Transverse colon (tissue), 4 donors: Measurements from ENCODE around the gene FMOD. TPM values are rescaled to one million over a fixed set of nuclear protein-coding genes. Genes with fewer than 3 reads are reported as not detected.

Source experiments
- DNase-seq: peaks from one replicate; pipeline ENCODE4 v3.0.0-alpha.2; 2019
- H3K27ac ChIP-seq, 4 donors: fragments of 200-600 bp; sonication (generic); 2 replicates each; pipeline ENCODE4 v1.5.1; 2016 to 2018; ENCODE audit warnings: inconsistent platforms in 4 of 4
- H3K27me3 ChIP-seq: fragments of 200-600 bp; sonication (generic); 2 replicates; pipeline ENCODE4 v1.5.1; 2017; ENCODE audit warnings: inconsistent platforms
- H3K36me3 ChIP-seq, 4 donors: fragments of 200-600 bp; sonication (generic); 2 replicates each; pipeline ENCODE4 v1.5.1; 2017 to 2019; ENCODE audit warnings: inconsistent platforms in 4 of 4
- H3K4me1 ChIP-seq, 4 donors: fragments of 200-600 bp; sonication (generic); 2 replicates each; pipeline ENCODE4 v1.5.1; 2017 to 2020; ENCODE audit warnings: inconsistent platforms in 4 of 4
- H3K4me3 ChIP-seq, 4 donors: fragments of 200-600 bp; sonication (generic); 1 replicate in 1 of 4; 2 replicates in 3 of 4; pipeline versions ENCODE4 v1.5.1 to v1.6.1; 2017 to 2019; ENCODE audit warnings: inconsistent platforms in 4 of 4
- H3K9me3 ChIP-seq, 2 donors: fragments of 200-600 bp; sonication (generic); 2 replicates each; pipeline ENCODE4 v1.5.1; 2017 to 2019; ENCODE audit warnings: inconsistent platforms in 2 of 2
- EP300 ChIP-seq: sonication (generic); formaldehyde crosslinking; IDR thresholded peaks from one replicate; pipeline ENCODE4 v1.6.1; 2017; ENCODE audit warnings: antibody characterized with exemption, low read depth
- POLR2A ChIP-seq: fragments of 450-650 bp; IDR thresholded peaks from one replicate; pipeline ENCODE4 v1.6.1; 2016; ENCODE audit warnings: antibody characterized with exemption, mild to moderate bottlenecking, moderate library complexity
- POLR2AphosphoS5 ChIP-seq, 3 donors: sonication (generic); formaldehyde crosslinking; IDR thresholded peaks; one replicate each; pipeline ENCODE4 v1.6.1; 2016; ENCODE audit warnings: antibody characterized with exemption in 3 of 3
- WGBS, 2 donors: methylation state at CpG; one replicate each; pipeline ENCODE4 v1.1.5; 2018; ENCODE audit warnings: low coverage in 1 of 2; 5-methylcytosine and 5-hydroxymethylcytosine counted together
- in situ Hi-C, 4 donors: fragments of 200-750 bp; cut with MboI; loops; one replicate each; pipeline versions ENCODE4 v1.15.0 to v1.15.1; 2017; ENCODE audit warnings: low sequenced_read_pairs in 3 of 4, low pct_ligation_motif_present in 1 of 4, low pct_unique_long_range_greater_than_20kb in 1 of 4
- intact Hi-C: fragments of 100-400 bp; cut with DNase I; formaldehyde crosslinking; loops from one replicate; pipeline ENCODE4 v1.15.1; 2023; ENCODE audit warnings: low total_unique reads
- total RNA-seq, 4 donors: library from RNA; depleted of rRNA; stranded (reverse); fragments of >200 nt; gene quantifications; one replicate each; pipeline ENCODE4 v1.1.0, GENCODE V29; 2016
- TF ChIP-seq, protein P1 (sequence below), 5 experiments: fragments of 200-600 bp in 3 of 5; fragments of 450-650 bp in 2 of 5; sonication (generic) in 3 of 5; IDR thresholded peaks; 1 replicate in 2 of 5; 2 replicates in 3 of 5; pipeline ENCODE4 v1.5.1; 2016 to 2017; ENCODE audit warnings: antibody characterized with exemption in 5 of 5, inconsistent platforms in 3 of 5, mild to moderate bottlenecking in 2 of 5, moderate library complexity in 1 of 5

FMOD gene
- total RNA-seq, 4 donors from 2014 or later = 13.5 to 44.0 (median 17.8) TPM

DNA sequence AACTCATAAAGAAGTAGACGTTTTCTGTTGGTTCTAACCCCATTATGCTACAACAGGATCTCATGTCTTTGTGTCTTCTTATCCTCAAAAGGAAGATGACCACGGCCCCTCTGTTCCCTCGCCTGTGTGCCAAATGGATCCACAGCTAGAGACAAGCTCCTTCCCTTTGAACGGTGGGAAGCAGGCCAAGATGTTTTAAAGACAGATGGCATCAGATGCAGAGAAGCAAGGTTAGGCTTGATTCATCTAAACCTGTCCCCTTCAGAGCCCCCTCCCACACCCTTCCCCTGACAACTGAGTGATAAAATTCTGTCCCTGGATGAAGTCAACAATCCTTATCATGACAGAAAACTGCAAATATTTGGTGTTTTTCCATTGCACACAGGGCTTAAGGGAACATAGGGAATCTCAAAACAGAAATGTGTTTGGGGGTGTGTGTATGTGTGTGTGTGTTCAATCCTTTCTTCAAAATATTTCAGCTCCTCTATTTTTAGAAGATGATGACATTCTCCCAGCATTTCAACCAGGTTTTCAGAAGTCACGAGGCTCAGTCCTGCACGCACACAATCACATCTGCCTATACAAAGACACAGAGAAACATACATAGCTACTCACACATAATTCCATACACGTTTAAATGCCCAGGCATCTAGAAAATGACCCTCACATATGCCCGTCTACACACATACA is 27.8 kb upstream of the FMOD start:
- H3K4me3 ChIP-seq = no peak overlapping the region
- peak overlapping the region in 3 of 4 donors; percentile 51 to 76 (median 66) for H3K27ac ChIP-seq
- peaks cover 6 to 42% (median 17%) of the 10 kb centered on the region in 4 donors for H3K4me1 ChIP-seq
- WGBS, 2 donors = 52 to 57% methylated on average over 3 to 8 of the region's 8 CpGs
- no peaks in the 10 kb centered on the region for H3K9me3 ChIP-seq
- TF ChIP-seq, protein P1, sequence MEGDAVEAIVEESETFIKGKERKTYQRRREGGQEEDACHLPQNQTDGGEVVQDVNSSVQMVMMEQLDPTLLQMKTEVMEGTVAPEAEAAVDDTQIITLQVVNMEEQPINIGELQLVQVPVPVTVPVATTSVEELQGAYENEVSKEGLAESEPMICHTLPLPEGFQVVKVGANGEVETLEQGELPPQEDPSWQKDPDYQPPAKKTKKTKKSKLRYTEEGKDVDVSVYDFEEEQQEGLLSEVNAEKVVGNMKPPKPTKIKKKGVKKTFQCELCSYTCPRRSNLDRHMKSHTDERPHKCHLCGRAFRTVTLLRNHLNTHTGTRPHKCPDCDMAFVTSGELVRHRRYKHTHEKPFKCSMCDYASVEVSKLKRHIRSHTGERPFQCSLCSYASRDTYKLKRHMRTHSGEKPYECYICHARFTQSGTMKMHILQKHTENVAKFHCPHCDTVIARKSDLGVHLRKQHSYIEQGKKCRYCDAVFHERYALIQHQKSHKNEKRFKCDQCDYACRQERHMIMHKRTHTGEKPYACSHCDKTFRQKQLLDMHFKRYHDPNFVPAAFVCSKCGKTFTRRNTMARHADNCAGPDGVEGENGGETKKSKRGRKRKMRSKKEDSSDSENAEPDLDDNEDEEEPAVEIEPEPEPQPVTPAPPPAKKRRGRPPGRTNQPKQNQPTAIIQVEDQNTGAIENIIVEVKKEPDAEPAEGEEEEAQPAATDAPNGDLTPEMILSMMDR (IDR thresholded peaks at IDR 0.05) = no peak
- TF ChIP-seq POLR2AphosphoS5 (IDR thresholded peaks at IDR 0.05) = no peak
- no peak for TF ChIP-seq EP300
- no peak for TF ChIP-seq POLR2A
- DNase-seq = no peak
- no peaks in the 10 kb centered on the region for H3K27me3 ChIP-seq
- intact Hi-C loops = no loop called here
- no peaks in the 10 kb centered on the region for H3K36me3 ChIP-seq
- in situ Hi-C loops = no loop called here

DNA sequence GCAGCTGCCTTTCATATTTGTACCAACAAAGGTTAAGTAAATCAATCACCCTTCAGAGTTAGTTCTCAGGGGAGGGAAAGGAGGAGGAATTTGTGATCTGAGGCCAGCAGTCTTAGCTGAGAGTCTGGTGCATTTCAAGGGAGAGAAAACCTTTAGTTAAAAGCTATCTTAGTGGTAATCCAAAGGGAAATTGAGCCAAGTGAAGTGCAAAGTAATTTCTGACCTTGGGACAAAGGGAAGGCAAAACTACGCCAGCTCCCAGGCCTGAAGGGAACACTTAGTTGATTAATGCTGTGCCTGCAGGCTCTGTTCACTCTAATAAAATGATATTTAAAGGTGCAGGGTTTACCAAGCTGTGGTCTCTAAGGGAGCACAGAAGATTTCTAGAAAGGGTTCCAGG is 23.1 kb upstream of the FMOD start:
- in situ Hi-C loops (loop anchor here in 2 of 4 donors (25.0 kb wide), 2 partner anchors 88 to 113 kb away; partner anchors contain the start of genes OPTC (in 1 of the 2) and PRELP (in 1 of the 2)), intact Hi-C loops (no loop called here)
- Histone ChIP-seq H3K4me3 (no peak overlapping the region), H3K9me3 (no peaks in the 10 kb centered on the region), H3K27ac (peak overlapping the region; percentile 28 to 70 (median 62)), H3K36me3 (no peaks in the 10 kb centered on the region), H3K27me3 (no peaks in the 10 kb centered on the region), H3K4me1 (peaks cover 0 to 24% (median 6%) of the 10 kb centered on the region in 4 donors)
- TF ChIP-seq EP300 (no peak), POLR2AphosphoS5 (IDR thresholded peaks at IDR 0.05) (no peak), POLR2A (no peak)
- TF ChIP-seq, protein P1 (IDR thresholded peaks at IDR 0.05) = no peak
- 60 to 68% methylated on average over 1 of the region's 1 CpG for WGBS, 2 donors
- no peak for DNase-seq

DNA sequence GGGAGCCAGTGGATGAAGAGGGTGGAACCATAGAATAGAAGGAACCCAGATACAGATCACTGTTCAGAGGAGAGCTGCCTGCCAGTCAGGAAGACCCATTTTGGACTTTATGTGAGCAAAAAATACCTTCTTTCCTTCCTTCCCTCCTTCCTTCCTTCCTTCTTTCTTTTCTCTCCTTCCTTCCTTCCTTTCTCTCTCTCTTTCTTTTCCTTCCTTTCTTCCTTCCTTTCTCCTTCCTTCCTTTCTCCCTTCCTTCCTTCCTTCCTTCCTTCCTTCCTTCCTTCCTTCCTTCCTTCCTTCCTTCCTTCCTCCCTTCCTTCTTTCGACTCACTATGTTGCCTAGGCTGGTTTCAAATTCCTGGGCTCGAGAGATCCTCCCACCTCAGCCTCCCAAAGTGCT is 22.1 kb upstream of the FMOD start:
- TF ChIP-seq POLR2AphosphoS5 (IDR thresholded peaks at IDR 0.05) (no peak), EP300 (no peak), POLR2A (no peak)
- TF ChIP-seq, protein P1 (IDR thresholded peaks at IDR 0.05) = no peak
- in situ Hi-C loops = loop anchor here in 2 of 4 donors (25.0 kb wide), 2 partner anchors 89 to 114 kb away; partner anchors contain the start of genes OPTC (in 1 of the 2) and PRELP (in 1 of the 2)
- Histone ChIP-seq H3K36me3 (no peaks in the 10 kb centered on the region), H3K27ac (peak overlapping the region in 1 of 4 donors; percentile 70), H3K9me3 (no peaks in the 10 kb centered on the region), H3K27me3 (no peaks in the 10 kb centered on the region), H3K4me1 (peaks cover 0 to 25% (median 6%) of the 10 kb centered on the region in 4 donors), H3K4me3 (no peak overlapping the region)
- DNase-seq = no peak
- WGBS, 2 donors = 88% methylated on average over 2 of the region's 2 CpGs; no CpG with 5 or more reads in 1 of the 2 donors
- intact Hi-C loops = no loop called here

DNA sequence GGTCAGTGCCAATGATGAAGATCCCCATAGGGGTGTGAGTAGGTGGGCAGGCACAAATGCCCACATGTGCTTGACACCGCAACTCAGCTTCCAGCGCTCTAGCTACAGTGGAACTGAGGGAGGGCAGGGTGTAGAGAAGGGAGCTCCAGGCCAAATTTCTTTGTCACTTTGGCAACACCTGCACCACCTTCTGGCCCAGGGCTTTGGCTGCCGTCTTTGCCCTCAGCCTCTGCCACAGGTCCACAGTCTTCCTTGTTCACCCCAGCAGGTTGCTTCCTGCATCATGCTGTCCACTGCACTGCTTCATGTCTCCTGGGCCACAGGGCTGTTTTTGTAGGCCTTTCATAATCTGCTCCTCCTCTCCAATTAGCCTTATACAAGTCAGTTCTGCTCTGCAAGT is 20.4 kb upstream of the FMOD start:
- H3K27ac ChIP-seq = no peak overlapping the region
- H3K4me1 ChIP-seq = peaks cover 0 to 17% (median 6%) of the 10 kb centered on the region in 4 donors
- H3K9me3 ChIP-seq = no peaks in the 10 kb centered on the region
- TF ChIP-seq, protein P1 (IDR thresholded peaks at IDR 0.05) = no peak
- TF ChIP-seq POLR2A (no peak), POLR2AphosphoS5 (IDR thresholded peaks at IDR 0.05) (no peak), EP300 (no peak)
- no peaks in the 10 kb centered on the region for H3K27me3 ChIP-seq
- in situ Hi-C loops = loop anchor here in 2 of 4 donors (25.0 kb wide), 2 partner anchors 91 to 116 kb away; partner anchors contain the start of genes OPTC (in 1 of the 2) and PRELP (in 1 of the 2)
- DNase-seq = no peak
- intact Hi-C loops = no loop called here
- H3K36me3 ChIP-seq = no peaks in the 10 kb centered on the region
- H3K4me3 ChIP-seq = no peak overlapping the region
- 92 to 100% methylated on average over 3 of the region's 3 CpGs for WGBS, 2 donors
